Endothelial cell of hepatic sinusoid (primary cell): ENCODE measurements around the gene RIT2.

ENCODE experiments used
- in situ Hi-C: cut with HindIII; loops from 2 replicates; pipeline ENCODE4 v1.10.0; 2017; ENCODE audit warnings: low sequenced_read_pairs

Gene RIT2

GRCh38 chr18:42937436-42937835 lies 178.0 kb downstream of the RIT2 start:
- in situ Hi-C loops: no loop called here

DNA sequence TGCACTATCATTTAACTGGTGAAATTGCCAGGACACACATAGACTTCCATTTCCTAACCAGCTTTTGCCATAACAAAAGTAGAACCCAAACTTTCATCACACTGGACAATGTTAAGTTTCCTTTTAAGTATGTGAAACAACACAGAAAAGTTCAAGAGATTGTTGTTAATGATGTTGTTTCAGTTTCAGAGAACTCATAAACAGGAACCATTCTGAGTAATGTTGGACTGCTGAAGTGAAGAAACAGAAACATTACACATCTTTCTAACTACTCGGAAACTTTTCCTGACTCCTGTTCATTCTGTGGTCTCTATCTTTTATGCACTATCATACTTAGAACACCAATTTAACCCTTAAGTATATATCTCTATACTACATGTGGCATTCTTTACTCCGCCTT lies 179.2 kb downstream of the RIT2 start:
- in situ Hi-C loops: no loop called here

DNA sequence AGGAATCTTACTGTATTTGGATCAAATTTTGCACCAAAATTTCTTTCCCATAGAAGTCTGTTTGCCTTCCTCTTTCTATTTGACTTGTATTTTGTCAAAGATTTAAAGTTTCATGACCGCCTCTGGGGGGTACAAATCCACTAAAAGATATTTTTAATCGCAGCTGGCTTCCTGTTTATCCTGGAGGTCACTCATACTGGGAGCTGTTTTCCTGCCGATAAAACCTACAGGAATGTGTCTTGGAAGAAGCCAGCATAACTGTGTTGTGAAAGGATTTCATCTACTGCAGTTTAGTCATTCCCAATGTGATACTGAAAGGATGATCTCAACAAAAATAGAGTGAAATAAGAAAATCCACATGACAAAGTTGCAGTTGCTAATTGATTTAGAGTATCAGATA lies 184.0 kb downstream of the RIT2 start:
- in situ Hi-C loops: no loop called here

- in situ Hi-C loops: loop anchor here (5.0 kb wide), 1 partner anchor 48 kb away; no protein-coding TSS in a partner anchor
Measured at GRCh38 chr18:42929857-42930256, 185.6 kb downstream of the RIT2 start.

DNA sequence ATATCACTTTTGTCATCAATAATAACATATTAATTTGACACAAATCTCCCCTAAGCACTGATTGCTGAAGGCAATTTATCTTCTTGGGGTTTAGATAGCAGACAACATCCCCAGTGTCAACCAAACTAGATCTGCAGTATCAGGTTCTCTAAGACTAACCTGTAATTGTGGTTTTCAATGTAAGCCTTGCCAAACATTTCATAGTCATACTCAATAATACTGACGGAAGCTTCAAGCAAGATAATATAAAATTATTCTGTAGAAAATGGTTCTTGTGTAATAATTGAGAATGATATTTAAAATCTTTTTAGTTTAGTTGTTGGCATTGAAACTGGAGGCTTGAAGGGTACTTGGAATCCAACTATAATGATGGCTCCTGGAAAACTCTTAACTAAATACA lies 186.3 kb downstream of the RIT2 start:
- in situ Hi-C loops: loop anchor here (5.0 kb wide), 1 partner anchor 47 kb away; no protein-coding TSS in a partner anchor

DNA sequence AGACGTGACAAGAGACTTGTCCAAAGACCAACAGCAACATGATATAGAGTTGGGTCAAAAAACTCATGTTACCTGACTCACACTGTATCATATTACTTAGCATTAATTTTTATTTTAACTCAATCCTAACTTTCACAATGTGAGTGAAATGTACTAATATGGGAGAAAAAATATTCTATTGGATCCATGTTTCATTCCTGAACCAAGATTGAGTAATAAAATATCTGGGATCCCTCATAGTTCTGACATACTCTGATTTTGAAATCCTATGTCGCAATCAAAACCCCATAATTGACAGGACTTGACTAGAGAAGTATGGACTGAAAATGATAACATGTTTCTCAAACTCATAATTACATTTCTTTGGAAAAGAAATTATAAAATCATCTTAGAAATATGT lies 190.4 kb downstream of the RIT2 start:
- in situ Hi-C loops: loop anchor here (5.0 kb wide), 1 partner anchor 43 kb away; no protein-coding TSS in a partner anchor

- in situ Hi-C loops: no loop called here
Measured at GRCh38 chr18:42922363-42922762, 193.1 kb downstream of the RIT2 start.

GRCh38 chr18:42921226-42921737 lies 194.2 kb downstream of the RIT2 start:
- in situ Hi-C loops: no loop called here

DNA sequence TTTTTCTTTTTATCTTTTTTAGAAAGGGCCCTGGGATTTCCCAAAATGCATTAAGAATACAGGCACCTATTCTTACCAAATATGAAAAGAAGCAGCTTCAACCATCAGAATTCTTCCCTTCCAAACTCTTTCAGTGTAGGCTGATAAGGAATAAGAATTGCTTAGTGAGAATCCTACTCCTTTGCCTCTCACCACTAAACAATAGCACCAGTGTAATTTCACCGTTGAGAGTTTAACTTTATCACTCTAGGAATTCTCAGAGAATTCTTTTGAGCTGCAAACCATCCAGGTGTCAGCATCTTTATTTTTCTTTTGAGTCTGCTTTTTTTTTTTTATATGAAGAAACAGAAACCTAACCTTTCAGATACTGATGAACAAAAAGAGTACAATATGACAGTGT lies 194.9 kb downstream of the RIT2 start:
- in situ Hi-C loops: no loop called here

DNA sequence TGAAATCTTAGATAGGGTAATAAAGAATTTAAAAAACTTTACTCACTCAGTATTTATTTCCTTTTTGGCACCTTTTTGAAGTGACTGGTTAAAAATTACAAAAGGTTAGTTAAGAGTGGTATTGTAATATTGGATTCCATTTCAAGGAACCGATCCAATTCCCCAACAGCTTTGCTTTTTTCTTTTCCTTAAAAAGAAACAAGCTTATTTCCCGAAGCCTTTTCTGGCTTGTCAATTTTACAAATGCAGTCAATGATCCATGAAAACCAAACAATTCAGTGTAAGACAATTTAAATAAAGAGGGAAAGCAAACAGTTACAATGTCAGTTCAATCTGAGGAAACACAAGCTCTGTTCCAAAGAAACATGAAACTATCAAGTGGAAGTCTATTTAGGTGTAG lies 200.2 kb downstream of the RIT2 start:
- in situ Hi-C loops: no loop called here

- in situ Hi-C loops: no loop called here
Measured at GRCh38 chr18:42914476-42914875, 201.0 kb downstream of the RIT2 start.

GRCh38 chr18:42909095-42909494 lies 206.4 kb downstream of the RIT2 start:
- in situ Hi-C loops: no loop called here

DNA sequence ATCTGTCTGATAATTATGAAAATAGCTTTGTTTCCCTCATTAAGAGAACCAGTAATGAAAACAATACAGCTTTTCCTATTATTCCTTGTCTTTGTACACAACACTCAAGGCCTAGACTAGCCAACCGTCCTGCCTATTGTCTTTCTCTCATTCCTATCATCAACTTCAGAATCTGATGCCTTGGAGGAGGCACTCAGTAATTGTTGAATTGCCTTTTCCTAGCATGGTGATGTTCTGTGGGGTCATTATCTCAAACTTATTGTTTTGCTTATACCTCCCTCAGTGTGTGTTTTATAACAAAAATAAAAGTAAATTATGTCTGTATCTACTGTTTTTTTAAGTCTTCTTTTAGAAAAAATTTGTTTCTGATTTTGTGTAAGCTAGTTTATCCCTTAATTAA lies 208.7 kb downstream of the RIT2 start:
- in situ Hi-C loops: no loop called here

- in situ Hi-C loops: no loop called here
Measured at GRCh38 chr18:42901161-42901560, 214.3 kb downstream of the RIT2 start.

- in situ Hi-C loops: no loop called here
Measured at GRCh38 chr18:42893977-42894376, 221.5 kb downstream of the RIT2 start.

DNA sequence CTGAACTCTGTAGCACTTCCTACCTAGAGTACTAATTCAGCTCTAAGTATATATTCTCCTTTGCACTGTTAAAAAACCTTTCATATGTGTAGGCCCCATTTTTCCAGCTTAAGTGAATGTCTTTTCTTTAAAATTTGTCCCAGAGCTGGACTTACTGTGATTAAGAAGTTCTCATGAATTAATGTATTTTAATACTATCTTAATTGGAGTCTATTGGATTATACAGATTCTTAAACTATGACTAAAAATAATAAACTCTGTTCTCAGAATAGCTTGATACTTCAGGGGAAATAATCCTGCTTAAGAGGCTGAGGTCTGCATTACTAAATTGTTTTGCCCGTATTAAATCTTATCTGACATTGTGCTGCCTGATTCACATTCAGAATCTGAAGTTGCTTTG lies 223.3 kb downstream of the RIT2 start:
- in situ Hi-C loops: no loop called here

GRCh38 chr18:42891705-42892104 lies 223.8 kb downstream of the RIT2 start:
- in situ Hi-C loops: no loop called here

DNA sequence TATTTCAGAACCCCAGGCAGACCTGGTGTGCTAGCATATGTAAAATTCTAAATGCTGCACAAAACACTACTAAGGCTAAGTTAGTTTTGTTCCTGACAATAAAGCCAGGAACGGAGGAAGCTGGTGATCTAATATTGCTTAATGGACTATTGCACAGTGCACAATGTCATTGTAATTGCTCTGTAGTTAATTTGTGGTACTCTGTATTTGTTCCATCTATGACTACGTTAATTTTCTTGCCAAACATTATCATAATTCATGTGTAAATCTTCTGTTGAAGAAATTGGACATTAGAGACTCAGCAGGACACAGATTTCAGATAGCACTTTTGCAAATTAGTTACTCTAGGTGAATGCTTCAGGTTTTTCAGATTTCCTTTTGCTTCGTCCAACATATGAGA lies 232.3 kb downstream of the RIT2 start:
- in situ Hi-C loops: loop anchor here (5.0 kb wide), 1 partner anchor 44 kb away; no protein-coding TSS in a partner anchor

- in situ Hi-C loops: loop anchor here (5.0 kb wide), 1 partner anchor 45 kb away; no protein-coding TSS in a partner anchor
Measured at GRCh38 chr18:42882122-42882521, 233.4 kb downstream of the RIT2 start.

DNA sequence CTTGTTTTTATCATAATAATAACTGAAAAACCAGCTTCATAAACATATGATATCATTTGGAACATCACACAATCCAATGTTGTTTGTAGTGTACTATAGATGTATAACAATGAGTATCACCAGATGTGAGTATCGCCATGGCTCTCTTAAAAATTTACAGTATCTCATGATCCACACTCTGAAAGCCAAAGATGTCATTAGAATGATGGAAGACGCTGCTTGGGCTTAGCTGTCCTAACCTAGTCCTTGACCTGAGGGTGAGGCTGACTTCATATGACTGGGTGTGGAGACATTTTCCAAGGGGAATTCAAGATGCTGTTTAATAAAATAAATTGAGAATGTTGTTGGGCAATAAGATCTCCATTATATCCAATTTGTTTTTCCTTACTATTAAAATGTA lies 242.6 kb downstream of the RIT2 start:
- in situ Hi-C loops: no loop called here

DNA sequence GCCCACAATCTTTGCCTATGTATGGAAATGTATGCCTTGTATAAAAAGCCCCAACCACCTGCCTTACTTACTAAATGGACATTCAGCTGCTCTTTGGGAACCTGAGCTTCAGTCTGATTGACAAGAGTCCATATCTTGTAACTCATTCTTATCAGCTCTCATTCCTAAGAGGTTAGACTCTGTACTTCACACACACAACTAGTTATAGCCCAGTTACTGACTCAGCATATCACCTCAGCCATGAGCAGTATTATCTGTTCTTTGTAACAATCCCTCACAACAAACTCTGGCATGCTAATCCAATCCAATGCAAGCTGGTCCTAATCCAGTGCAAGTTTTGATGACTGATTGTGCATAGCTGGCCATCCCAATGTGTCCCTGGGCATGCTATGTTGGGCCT lies 250.6 kb downstream of the RIT2 start:
- in situ Hi-C loops: no loop called here

DNA sequence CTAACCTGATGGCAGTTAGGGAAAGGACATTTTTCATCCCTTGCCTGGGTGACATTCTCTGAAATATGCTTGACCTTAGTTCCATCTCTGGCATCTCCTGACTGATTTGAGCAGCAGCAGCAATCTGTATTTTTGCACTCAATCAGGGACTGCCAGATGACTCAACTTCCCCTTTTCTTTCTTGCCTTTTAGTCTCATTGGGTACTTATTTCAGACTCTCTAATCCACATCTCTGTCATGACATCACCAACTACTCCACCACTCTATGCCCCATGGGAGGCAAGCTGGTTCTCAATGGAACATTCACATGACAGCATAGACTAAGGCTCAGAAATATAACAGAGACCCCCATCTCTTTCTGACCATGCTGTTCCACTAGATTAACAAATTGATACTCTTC lies 254.2 kb downstream of the RIT2 start:
- in situ Hi-C loops: no loop called here

GRCh38 chr18:42860548-42860947 lies 254.9 kb downstream of the RIT2 start:
- in situ Hi-C loops: no loop called here
